Measurements from ENCODE around the gene PSMD4. TPM values are rescaled to one million over a fixed set of nuclear protein-coding genes. Genes with fewer than 3 reads are reported as not detected.
"Not testable (repeated sequence)": the region's sequence is repeated elsewhere in the genome, so short reads cannot be mapped to it uniquely, and the experiment has no call there.

PSMD4 gene
- total RNA-seq, 1 donor from 2014 or later: 82.0 TPM

DNA sequence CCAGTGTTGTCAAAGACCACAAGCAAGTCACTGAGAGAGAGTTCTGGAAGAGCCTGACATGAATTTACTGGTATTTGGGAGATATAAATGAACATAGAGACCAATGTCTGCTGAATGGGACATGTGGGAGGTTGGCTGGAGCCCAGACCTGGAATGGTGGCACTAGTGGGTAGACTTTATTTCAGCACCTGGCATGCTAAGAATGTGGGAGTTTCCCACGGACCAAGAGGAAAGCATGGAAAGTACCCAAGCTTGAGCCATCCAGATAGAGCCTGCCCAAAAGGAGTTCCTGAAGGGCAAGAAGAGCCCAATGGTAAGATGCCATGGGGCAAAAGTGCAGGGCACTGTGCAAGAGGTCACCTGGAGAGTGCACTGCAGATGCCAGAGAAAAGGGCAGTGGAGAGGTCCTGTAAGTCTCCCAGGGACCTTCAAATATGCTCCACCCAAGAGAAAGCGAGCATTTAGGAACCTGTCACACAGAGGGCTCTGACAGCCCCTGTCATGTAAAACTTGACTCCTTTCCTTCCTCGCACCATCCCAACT lies 19.5 kb downstream of the PSMD4 start:
- DNase-seq: no peak

DNA sequence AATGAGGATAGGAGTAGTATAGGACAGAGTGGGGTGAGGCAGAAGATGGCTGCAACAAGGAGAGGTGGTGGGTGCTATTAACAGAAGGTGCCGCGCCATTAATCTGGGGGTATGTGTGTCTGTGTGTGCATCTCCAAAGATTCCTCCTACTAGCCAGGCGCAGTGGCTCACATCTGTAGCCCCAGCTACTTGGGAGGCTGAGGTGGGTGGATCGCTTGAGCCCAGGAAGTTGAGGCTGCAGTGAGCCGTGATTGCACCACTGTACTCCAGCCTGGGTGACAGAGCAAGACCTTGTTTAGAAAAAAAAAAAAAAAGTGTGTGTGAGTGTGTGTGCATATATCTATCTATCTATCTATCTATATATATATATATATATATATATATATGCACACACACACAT lies 20.8 kb downstream of the PSMD4 start:
- DNase-seq: not testable (repeated sequence)

DNA sequence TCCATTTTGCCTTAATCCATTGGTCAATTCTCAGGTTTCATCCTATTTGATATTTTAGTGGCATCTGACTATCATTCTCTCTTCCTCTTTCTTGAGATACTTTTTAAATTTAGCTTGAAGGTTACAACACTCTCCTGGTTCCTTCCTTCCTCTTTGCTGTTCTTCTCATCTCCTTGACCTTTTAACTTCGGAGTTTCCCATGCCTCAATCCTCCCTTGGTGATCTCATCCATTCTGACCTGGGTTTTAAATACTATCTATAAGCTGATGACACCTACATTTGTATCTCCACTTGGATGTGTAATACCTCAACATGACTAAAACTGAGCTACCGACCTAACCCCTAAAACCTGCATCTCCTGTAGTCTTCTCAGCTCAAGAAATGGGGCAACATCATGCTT lies 22.7 kb downstream of the PSMD4 start:
- no peak for DNase-seq

DNA sequence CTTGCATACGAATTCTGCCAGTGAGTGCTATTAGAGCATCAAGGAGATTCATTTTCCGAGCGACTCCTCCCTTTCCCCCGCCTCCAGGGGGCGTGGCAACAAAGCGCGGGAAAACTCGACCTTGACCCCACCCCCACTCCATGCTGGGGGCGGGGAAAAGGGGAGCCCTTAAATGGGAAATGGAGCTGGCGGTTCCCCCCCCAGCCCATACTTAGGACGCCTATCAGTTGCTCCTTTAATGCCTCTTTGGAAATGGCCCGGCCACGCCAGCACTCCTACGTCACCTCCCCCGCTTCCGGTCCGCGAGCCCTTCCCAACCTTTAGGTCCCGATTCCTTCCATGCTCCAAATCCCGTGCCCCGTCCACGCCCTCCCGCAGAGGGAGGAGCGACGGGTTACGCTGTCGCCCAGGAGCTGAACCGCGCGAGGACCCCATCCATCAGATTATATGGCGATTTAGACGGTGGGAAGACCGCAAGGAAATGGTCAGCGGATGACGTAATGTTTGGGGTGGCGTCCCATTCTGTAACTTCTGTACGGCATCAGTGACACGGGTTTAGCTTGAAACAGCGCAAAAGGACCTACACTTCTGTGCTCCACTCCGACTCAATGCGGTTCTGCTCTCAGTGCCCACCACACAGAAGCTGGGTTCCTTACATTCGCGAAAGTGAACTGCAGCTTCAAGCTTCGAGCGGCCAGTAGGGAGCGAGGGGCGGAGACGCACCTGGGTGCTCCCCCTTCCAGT lies 26.9 kb downstream of the PSMD4 start:
- peak; percentile 92 for DNase-seq

DNA sequence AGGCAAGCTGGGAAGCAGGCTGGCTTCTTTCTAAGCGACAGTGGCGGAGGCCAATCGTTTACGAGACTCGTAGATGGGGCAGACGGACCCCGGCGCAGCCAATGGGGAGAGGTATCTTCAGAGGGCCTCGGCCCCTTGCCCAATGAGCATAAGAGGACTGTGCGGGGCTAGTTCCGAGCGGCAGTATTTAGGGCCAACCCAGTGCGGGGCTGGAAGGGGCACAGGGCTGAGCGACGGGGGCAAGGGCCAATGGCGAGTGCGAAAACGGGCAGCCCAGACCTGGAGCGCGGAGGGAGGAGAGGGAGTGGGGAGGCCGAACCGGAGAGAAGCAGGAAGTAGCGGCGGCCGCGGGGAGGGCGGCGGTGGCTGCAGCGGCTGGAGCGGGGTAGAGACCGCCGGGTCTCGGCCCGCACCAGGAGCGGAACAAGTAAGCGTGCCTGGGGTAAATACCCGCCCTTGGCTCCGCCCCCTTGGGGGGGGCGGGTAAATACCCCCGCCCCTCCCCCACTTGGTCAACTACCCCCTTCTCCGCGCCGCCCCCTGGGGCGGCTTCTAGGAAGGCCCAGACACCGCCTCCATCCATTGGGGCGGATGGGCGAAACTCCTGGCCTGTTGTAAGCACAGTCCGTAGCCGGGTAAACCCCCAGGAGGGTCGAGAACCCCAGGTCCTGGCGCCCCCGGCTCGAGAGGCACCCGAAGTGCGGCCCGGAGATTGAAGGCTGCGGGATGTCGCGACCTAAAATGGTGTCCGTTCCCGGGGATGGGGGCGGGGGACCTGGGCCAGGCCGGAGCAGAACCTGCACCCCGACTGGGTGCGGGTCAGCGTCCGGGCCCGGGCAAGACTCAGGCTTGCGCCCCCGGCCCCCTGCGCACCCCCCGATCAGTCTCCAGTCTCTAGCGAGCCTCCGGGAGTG lies 27.7 kb downstream of the PSMD4 start, which contains the start of gene ZNF687:
Gene ZNF687 (plus strand): TSS at position 331 of the 914 bp plus-strand sequence. CDS start 3,993 bp downstream, outside the sequence.
- peak; percentile 100 for DNase-seq

DNA sequence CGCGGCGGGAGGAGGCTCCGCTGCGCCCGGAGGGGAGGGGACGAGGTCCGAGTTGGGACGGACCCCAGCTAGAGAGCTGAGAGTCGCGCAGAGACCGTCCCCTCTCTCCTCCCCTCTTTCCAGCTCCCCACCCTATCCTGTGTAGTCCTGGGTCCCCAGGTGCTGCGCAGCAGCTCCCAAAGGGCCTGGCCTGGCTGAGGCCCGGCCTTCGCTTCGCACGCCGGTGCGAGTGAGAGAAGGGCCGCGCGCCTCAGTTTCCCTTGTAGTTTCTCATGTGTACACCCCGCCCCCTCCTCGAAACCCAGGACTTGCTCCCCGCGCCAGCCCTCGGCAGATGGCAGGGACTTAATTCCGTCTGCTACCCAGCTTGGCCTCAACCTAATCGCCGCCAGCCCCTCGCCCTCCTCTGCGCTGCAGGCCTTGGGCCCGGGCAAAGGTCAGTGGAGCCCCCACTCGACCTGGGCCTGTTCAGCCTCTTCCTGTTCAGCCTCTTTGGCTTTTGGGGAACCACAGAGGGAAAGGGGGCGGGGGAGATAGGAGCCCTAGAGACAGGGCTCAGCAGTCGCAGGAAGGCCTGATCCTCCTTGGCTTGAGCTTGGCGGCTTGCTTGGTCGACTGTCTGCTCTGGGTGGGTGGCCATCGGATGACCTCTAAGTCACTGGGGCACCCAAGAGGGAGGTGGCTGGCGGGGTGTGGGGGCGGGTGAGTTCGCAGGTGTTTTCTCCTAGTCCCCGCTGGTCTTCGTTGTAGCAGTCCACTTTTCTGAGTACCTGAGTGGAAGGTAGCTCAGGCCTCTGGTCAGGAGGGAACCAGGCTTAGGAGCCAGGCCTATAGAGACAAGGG lies 28.6 kb downstream of the PSMD4 start:
- DNase-seq: no peak

DNA sequence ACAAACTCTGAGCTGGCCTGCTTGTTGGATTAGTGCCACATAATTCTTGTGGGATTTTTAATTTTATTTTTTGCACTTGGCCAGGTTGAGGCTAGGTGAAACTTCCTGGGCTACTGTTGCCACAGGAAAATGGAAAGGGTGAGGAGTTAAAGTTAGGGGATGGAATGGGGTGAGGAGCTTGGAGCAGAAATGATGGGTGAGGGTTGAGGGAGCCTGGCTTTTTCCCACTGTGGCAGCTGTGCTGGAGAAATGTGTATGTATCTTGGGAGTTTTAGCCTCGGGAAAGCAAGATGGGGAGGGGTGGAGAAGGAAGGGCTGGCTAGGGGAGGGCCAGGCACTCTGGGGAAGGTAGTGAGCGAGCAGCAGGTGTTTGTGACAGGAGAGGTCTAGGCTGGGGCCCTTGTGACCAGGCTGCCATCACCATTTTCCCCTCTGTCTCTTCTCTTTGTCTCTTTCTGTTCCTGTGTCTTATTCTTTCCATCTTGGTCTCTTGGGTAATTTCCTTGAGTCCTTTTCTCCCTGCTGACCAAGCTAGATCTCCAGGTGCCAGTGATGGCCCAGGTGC lies 29.6 kb downstream of the PSMD4 start:
- no peak for DNase-seq

DNA sequence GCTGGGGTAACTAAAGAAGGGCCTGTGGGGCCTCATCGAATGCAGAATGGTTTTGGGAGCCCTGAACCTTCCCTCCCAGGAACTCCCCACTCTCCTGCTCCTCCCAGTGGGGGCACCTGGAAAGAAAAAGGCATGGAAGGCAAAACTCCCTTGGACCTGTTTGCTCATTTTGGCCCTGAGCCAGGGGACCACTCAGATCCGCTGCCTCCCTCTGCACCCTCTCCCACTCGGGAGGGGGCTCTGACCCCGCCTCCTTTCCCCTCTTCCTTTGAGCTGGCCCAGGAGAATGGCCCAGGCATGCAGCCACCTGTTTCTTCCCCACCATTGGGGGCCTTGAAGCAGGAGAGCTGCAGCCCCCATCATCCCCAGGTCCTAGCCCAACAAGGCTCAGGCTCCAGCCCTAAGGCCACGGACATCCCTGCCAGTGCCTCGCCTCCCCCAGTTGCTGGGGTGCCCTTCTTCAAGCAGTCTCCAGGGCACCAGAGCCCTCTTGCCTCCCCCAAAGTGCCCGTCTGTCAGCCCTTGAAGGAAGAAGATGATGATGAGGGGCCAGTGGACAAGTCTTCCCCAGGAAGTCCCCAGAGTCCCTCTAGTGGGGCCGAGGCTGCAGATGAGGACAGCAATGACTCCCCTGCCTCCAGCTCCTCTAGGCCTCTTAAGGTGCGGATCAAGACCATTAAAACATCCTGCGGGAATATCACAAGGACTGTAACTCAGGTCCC lies 32.2 kb downstream of the PSMD4 start:
- no peak for DNase-seq

DNA sequence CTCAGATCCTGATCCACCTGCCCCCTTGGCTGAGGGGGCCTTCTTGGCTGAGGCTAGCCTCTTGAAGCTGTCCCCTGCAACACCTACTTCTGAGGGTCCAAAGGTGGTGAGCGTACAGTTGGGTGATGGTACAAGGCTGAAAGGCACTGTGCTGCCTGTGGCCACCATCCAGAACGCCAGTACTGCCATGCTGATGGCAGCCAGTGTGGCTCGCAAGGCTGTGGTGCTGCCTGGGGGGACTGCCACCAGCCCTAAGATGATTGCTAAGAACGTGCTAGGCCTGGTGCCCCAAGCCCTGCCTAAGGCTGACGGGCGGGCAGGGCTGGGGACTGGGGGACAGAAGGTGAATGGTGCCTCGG lies 32.8 kb downstream of the PSMD4 start:
- DNase-seq: no peak

DNA sequence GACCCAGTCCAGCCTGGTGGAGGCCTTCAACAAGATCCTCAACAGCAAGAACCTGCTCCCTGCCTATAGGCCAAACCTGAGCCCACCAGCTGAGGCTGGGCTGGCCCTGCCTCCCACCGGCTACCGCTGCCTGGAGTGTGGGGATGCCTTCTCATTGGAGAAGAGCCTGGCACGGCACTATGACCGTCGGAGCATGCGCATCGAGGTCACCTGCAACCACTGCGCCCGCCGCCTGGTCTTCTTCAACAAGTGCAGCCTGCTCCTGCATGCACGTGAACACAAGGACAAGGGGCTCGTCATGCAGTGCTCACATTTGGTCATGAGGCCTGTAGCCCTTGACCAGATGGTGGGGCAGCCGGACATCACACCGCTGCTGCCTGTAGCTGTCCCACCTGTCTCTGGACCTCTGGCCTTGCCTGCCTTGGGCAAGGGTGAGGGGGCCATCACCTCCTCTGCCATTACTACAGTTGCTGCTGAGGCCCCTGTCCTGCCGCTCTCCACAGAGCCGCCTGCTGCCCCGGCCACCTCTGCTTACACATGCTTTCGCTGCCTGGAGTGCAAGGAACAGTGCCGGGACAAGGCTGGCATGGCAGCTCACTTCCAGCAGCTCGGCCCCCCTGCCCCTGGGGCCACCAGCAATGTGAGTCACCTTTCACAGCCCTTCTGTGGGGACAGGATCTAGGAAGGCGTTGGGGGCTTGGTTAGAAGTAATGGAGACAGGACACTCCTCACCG lies 33.4 kb downstream of the PSMD4 start:
- no peak for DNase-seq

DNA sequence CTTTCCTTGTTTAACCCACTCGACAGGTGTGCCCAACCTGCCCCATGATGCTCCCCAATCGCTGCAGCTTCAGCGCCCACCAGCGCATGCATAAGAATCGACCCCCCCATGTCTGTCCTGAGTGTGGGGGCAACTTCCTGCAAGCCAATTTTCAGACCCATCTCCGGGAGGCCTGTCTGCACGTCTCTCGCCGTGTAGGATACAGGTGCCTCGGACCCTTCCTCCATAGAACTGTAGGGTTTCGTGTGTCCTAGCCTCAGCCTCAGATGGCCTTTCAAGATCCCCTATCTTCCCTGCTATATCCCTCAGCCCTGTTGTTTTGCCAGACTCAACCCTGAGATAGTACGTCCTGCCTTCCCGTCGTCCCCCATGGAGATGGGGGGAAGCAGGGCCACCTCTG lies 34.0 kb downstream of the PSMD4 start:
- DNase-seq: no peak

DNA sequence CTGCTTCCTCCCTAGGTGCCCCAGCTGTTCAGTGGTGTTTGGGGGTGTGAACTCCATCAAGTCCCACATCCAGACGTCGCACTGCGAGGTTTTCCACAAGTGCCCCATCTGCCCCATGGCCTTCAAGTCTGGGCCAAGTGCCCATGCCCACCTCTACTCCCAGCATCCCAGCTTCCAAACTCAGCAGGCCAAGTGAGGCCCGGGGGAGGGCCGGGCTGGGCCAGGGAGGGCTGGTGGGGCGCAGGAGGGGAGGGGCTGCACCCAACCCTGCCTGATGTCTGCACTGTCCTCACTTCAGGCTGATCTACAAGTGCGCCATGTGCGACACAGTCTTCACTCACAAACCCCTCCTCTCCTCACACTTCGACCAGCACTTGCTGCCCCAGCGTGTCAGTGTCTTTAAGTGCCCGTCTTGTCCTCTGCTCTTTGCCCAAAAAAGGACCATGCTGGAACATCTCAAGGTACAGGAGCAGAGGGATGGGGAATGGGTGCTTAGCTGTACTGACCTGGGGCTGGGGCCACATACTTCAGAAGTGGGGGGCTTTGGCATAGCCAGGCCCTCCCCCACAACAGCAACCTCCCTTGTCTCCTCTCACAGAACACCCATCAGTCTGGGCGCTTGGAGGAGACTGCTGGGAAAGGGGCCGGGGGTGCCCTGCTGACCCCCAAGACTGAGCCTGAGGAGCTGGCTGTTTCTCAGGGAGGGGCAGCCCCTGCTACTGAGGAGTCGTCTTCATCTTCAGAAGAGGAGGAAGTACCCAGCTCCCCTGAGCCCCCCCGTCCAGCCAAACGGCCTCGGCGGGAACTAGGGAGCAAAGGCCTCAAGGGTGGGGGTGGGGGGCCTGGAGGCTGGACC lies 34.8 kb downstream of the PSMD4 start:
- no peak for DNase-seq

DNA sequence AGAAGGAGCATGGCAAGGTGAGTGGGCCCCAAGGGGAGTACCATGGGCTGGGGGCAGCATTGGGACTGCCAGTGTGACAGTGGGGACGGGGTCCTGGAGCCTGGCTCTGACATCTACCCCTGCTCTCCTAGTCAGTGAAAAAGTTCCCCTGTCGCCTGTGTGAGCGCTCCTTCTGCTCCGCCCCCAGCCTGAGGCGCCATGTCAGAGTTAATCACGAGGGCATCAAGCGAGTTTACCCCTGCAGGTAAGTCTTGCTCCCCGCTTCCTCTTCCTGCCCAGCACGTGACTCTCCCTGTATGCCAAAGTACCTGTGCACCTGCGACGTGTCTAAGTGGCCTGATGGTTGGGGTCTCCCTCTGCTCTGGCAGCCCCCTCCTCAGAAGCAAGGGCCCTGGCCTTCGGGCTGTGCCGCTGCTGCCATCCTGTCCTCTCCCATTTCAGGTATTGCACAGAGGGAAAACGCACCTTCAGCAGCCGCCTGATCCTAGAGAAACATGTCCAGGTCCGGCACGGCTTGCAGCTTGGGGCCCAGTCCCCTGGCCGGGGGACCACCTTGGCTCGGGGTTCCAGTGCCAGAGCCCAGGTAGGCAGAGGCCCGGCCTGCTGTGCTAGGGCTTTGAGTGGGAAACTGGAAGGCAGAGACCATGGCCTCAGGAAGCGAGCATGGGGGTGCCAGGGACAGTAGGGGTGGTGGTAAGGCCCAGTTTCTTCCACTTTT lies 35.6 kb downstream of the PSMD4 start:
- no peak for DNase-seq

DNA sequence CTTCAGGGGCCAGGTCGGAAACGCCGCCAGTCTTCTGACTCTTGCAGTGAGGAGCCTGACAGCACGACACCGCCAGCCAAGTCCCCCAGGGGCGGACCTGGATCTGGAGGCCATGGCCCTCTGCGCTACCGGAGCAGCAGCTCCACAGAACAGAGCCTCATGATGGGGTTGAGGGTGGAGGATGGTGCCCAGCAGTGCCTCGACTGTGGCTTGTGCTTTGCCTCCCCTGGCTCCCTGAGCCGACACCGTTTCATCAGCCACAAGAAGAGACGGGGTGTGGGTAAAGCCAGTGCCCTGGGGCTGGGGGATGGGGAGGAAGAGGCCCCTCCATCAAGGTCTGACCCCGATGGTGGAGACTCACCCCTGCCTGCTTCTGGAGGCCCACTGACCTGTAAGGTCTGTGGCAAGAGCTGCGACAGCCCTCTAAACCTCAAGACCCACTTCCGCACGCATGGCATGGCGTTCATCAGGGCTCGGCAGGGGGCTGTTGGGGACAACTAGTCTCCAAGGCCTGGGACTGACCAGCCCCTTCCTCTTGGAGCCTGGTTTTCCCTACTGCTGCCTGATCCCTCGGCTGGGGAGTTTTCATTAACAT lies 36.3 kb downstream of the PSMD4 start:
- DNase-seq: no peak

DNA sequence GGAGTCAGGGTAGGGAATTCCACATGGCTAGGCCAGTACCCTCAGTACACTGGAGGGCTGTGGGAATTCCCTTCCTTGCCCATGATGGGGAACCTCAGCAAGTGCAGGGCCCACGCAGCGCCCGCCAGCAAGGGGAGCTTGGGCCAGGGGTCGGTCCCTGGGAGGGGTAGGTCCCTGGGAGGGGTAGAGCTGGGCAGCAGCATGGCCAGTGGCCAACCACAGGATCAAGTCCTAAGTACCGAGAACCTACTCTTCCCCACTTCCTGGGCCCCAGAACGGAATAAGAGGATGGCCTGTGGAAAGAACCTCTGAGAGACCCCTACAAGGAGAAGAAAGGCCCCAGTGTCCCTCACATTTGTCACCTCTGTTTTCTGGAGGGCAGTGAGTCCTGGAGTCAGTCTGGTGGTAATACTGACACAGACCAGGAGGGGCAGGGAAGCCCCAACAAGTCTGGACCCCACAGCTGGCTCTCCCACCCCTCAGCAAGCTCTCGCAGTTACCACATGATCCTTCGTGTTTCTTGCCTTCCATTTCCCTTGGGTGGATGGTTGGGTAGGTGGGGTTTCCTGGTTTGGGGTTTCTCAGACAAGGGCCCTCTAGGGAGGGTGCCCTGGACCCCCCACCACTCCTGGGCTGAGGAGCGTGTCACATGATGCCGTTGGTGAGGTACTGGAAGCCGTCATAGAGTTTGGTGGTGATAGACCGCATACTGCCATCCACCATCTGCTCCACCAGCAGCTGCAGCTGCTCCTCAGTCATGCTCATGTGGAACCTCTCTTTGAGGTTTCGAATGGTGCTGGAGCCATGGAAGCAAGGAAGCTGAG lies 37.9 kb downstream of the PSMD4 start:
- no peak for DNase-seq

DNA sequence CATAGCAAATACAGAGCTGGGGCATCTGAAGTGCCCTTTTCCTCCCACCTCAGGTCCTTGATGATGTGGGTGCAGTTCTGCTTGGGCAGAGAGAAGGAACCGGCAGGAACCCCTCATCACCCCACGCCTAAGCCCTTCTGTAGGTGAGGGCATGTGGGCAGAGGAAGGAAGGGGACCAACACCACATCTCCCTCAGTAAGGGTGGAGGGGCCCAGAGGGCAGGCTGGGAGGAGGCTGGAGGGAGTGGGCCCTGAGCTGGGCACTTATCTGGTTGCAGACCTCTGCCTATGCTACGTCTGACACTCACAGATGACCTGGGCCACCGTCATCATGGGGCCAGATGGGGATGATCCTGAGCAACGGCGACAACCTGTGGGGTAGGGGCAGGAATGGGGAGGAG lies 38.6 kb downstream of the PSMD4 start:
- DNase-seq: no peak

DNA sequence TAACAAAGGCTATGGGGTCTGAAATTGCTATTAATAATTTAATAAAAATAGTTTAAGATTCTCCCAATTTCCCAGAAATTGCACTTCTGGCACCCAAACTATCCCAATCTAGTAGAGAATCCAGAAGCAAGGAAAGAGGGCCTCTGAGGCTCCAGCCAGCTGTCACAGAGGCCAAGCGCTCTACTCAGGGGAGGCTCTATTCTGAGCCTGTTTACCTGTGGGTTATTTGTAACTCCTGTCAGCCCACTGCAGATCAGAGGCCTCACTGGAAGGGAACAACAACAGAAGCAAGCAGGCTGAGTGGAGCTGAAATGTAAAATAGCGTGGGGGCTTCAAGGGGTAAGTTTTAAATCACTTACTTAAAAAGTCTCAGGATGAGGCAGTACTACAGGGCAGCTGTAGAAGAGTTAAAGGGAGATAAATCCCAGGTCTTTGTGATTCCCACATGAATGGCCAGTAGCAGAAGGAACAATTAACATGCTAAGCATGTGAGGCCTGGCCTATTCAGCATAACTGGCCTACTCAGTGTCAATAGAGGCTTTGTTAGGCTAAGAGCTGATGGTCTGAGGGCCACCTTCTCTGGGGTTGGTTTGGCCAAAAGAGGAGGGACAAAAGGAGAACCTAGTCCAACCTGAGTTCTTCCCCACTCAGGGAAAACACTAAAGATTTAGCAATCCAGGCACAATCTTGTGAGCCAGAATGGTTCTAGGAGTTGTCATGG lies 40.4 kb downstream of the PSMD4 start:
- peak; percentile 29 for DNase-seq

All from occipital lobe (tissue), 2 donors.